Esophagus squamous epithelium (tissue), 4 donors: ENCODE data around the gene CORO7.

Source experiments
- CTCF ChIP-seq, 6 experiments: fragments of 450-650 bp in 4 of 6; fragments of 200-600 bp in 2 of 6; sonication (generic) in 2 of 6; IDR thresholded peaks; one replicate each; pipeline ENCODE4 v1.5.1; 2016 to 2019; ENCODE audit warnings: antibody characterized with exemption in 6 of 6, mild to moderate bottlenecking in 4 of 6, moderate library complexity in 4 of 6
- POLR2A ChIP-seq, 4 donors: fragments of 450-650 bp; IDR thresholded peaks; one replicate each; pipeline ENCODE4 v1.6.1; 2017; ENCODE audit warnings: antibody characterized with exemption in 4 of 4, mild to moderate bottlenecking in 4 of 4, moderate library complexity in 3 of 4

- no peak for TF ChIP-seq CTCF (IDR thresholded peaks at IDR 0.05)
- TF ChIP-seq POLR2A (IDR thresholded peaks at IDR 0.05): no peak
Measured at GRCh38 chr16:4378999-4379690, 37.3 kb downstream of the CORO7 start.
